Ishikawa (cell line): Measurements from ENCODE around the gene FHL1.

Source experiments
- CEBPB ChIP-seq: IDR thresholded peaks from 2 replicates; pipeline ENCODE4 v1.6.1; 2012
- CREB1 ChIP-seq: IDR thresholded peaks from 2 replicates; pipeline ENCODE4 v1.6.1; 2012; ENCODE audit warnings: low read depth
- EGR1 ChIP-seq: IDR thresholded peaks from 2 replicates; pipeline ENCODE4 v1.6.1; 2012
- EP300 ChIP-seq: IDR thresholded peaks from 2 replicates; pipeline ENCODE4 v1.6.1; 2012; ENCODE audit warnings: borderline replicate concordance
- FOXM1 ChIP-seq: IDR thresholded peaks from 2 replicates; pipeline ENCODE4 v1.6.1; 2012; ENCODE audit warnings: low read depth, borderline replicate concordance
- MAX ChIP-seq: IDR thresholded peaks from 2 replicates; pipeline ENCODE4 v1.6.1; 2012
- NFIC ChIP-seq: IDR thresholded peaks from 2 replicates; pipeline ENCODE4 v1.6.1; 2012
- REST ChIP-seq: IDR thresholded peaks from 2 replicates; pipeline ENCODE4 v1.6.1; 2012; ENCODE audit warnings: low read depth, mild to moderate bottlenecking
- TAF1 ChIP-seq: IDR thresholded peaks from 2 replicates; pipeline ENCODE4 v1.6.1; 2012; ENCODE audit warnings: low read depth, mild to moderate bottlenecking
- TCF12 ChIP-seq: IDR thresholded peaks from 2 replicates; pipeline ENCODE4 v1.6.1; 2012; ENCODE audit warnings: low read depth
- TEAD4 ChIP-seq: IDR thresholded peaks from 2 replicates; pipeline ENCODE4 v1.6.1; 2012
- USF1 ChIP-seq: IDR thresholded peaks from 2 replicates; pipeline ENCODE4 v1.6.1; 2012
- YY1 ChIP-seq: IDR thresholded peaks from 2 replicates; pipeline ENCODE4 v1.6.1; 2012; ENCODE audit warnings: low read depth
- ZBTB7A ChIP-seq: IDR thresholded peaks from 2 replicates; pipeline ENCODE4 v1.6.1; 2012; ENCODE audit warnings: low read depth

The FHL1 gene

DNA sequence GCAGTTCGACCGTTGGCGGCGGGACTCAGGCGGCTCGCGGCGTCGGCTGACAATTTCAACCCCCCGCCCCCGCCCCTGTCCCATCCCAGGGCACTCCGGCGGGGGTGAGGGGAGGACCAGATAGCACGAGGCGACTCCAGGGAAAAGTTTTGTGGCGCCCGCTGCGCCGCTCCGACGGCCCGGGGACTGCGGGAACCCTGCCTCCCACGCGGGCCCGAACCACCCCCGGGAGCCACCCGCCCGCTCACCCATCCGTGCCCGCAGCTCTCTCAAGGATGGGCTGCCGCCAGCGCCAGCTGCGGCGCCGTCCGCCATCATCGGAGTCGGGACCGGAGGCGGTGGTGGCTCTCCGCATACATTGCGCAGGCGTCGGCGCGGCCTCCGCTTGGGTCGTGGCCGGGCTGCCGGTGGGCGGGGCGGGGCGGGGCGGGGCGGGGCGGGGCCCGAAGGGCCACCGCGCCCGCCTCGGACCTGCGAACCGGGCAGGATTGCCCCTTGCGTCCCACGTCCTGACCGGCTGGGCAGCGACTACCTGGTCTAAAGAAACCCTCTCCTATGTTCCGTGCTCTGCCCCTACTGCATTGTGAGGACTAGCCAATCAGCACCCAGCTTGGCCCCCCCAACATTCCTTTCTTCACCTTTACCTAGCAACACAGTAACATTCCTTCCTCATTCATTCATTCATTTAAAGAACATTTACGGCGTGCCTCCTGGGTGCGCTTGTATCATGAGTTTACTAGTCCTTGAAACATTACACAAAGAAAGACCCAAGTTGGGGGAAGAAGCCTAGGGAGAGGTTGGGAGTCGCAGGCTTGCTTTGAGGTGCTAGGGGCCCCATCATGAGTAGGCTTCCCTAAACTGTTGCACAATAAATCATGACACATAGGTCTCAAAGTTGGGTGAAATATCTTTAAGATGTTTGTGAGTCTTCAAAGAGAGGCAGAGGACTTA lies 104.0 kb downstream of the FHL1 start, which contains the start of gene MAP7D3:
MAP7D3 (minus strand) TSS at position 360 of the 951 bp plus-strand sequence; CDS start at position 318, 42 bp downstream.
- TF ChIP-seq TEAD4 (no peak; the same call in 1 of the 2 replicates), YY1 (peak; percentile 66; the same call in 1 of the 2 replicates), CEBPB (peak; percentile 50; the same call in 1 of the 2 replicates), NFIC (no peak), EGR1 (no peak), TAF1 (peak; percentile 41; the same call in 1 of the 2 replicates), REST (no peak), CREB1 (no peak)

DNA sequence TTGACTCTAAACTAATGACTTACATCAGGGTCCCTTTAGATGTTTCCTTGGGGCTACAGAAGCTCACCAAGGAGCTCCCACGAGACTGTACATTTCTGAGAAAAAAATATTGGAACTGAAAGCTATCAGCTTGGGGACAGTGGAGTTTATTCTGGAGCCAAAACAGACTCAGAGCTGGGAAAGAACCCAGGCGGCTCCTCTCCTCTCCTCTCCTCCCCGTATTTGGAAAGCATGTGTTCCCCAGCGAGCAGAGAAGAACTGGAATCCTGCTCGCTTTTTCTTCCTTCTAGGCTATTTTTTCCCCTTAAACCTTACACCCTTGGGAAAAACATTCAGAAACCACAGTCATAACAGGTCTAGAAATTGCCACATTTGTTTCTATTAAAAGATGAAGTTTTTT lies 108.2 kb downstream of the FHL1 start:
- no peak for TF ChIP-seq CREB1
- no peak for TF ChIP-seq USF1
- no peak for TF ChIP-seq MAX
- TF ChIP-seq REST, result no peak
- no peak for TF ChIP-seq YY1
- no peak for TF ChIP-seq NFIC
- TF ChIP-seq CEBPB, result no peak
- TF ChIP-seq TCF12, result no peak
- TF ChIP-seq EGR1, result no peak
- no peak for TF ChIP-seq FOXM1
- TF ChIP-seq TEAD4, result no peak

DNA sequence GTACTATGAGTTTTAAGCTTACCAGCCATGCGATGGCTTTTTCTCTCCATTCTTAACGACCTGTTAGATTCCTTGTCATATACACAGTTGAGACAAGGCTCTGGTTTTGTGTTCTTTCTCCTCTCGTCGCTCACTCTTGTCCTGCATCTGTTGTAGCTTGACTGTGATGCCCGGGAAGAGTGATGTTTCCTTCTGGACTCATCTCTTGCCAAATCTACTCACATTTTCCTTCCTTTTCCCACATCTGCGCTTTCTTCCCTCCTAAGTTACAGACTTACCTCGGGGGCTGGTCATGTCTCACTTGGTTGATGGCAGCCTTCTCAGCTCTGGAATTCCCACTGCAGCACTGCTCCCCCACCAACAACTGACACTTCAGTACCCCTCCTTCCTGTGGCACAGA lies 108.7 kb downstream of the FHL1 start:
- TF ChIP-seq MAX, result no peak
- no peak for TF ChIP-seq FOXM1
- no peak for TF ChIP-seq NFIC
- no peak for TF ChIP-seq TAF1
- no peak for TF ChIP-seq TEAD4
- TF ChIP-seq CEBPB, result no peak
- TF ChIP-seq TCF12, result no peak
- no peak for TF ChIP-seq ZBTB7A
- no peak for TF ChIP-seq EP300
- no peak for TF ChIP-seq USF1

DNA sequence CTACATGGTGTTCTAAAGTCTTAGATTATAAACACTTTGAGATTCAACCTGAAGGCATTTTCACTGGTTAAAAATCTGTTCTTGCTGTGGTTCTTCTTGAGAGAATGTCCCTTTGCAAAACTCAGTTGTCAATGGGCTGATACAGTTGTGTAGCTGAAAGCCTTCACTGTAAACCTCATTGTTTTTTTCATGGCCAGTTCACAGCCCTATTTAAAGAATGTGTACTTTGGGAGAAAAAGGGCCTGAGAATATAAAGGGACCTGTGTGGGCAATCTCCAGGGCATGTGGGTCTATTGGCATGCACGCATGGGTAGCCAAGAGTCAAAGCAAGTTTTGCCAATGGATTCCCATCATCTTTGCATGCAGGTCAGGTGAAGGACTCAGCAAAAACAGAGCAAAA lies 111.6 kb downstream of the FHL1 start:
- TF ChIP-seq USF1 (no peak), REST (no peak), YY1 (no peak), CEBPB (no peak), EGR1 (no peak), EP300 (no peak), CREB1 (no peak), ZBTB7A (no peak), TCF12 (no peak), MAX (no peak), TAF1 (no peak), FOXM1 (no peak), NFIC (no peak), TEAD4 (no peak)
